Smooth muscle cell (in vitro differentiated cells): Measurements from ENCODE around the gene MTIF3. TPM values are rescaled to one million over a fixed set of nuclear protein-coding genes. Genes with fewer than 3 reads are reported as not detected.

Experiments
- DNase-seq: peaks from one replicate; lab custom pipeline; 2025; ENCODE audit not compliant: unreplicated experiment; lab: John Stamatoyannopoulos, UW
- H2AFZ ChIP-seq: fragments of 200-600 bp; sonication (generic); 2 replicates; pipeline ENCODE4 v1.6.0; 2016; ENCODE audit warnings: antibody characterized with exemption, low read depth, mild to moderate bottlenecking
- H3F3A ChIP-seq: fragments of 200-600 bp; sonication (generic); 2 replicates; pipeline ENCODE4 v1.6.0; 2017; ENCODE audit warnings: antibody characterized with exemption, low read depth
- H3K27ac ChIP-seq: fragments of 200-600 bp; sonication (generic); 2 replicates; pipeline ENCODE4 v1.5.1; 2016; ENCODE audit warnings: low read depth, mild to moderate bottlenecking
- H3K27me3 ChIP-seq: fragments of 200-600 bp; sonication (generic); 2 replicates; pipeline ENCODE4 v1.6.1; 2016; ENCODE audit warnings: low read depth, mild to moderate bottlenecking
- H3K36me3 ChIP-seq: fragments of 200-600 bp; sonication (generic); 2 replicates; pipeline ENCODE4 v1.5.1; 2016; ENCODE audit warnings: low read depth
- H3K4me1 ChIP-seq: fragments of 200-600 bp; sonication (generic); 2 replicates; pipeline ENCODE4 v1.5.1; 2016; ENCODE audit warnings: low read depth
- H3K4me2 ChIP-seq: fragments of 200-600 bp; sonication (generic); 2 replicates; pipeline ENCODE4 v1.6.0; 2016; ENCODE audit warnings: mild to moderate bottlenecking
- H3K4me3 ChIP-seq: fragments of 200-600 bp; sonication (generic); 2 replicates; pipeline ENCODE4 v1.5.1; 2016; ENCODE audit warnings: mild to moderate bottlenecking
- H3K79me2 ChIP-seq: fragments of 200-600 bp; sonication (generic); 2 replicates; pipeline ENCODE4 v1.6.0; 2016; ENCODE audit warnings: low read depth, mild to moderate bottlenecking
- H3K9ac ChIP-seq: fragments of 200-600 bp; sonication (generic); 2 replicates; pipeline ENCODE4 v1.6.0; 2016; ENCODE audit warnings: low read depth
- H3K9me3 ChIP-seq: fragments of 200-600 bp; sonication (generic); replicated peaks from 2 replicates; pipeline ENCODE4 v1.5.1; 2016; ENCODE audit warnings: low read depth
- H4K20me1 ChIP-seq: fragments of 200-600 bp; sonication (generic); 2 replicates; pipeline ENCODE4 v1.6.0; 2016; ENCODE audit warnings: low read depth
- WGBS: methylation state at CpG from one replicate; pipeline ENCODE4 v1.1.7; 2016; ENCODE audit warnings: low lambda C conversion rate; 5-methylcytosine and 5-hydroxymethylcytosine counted together
- polyA plus RNA-seq: library from polyadenylated mRNA; unstranded; fragments of >200 nt; fragmentation: Nextera tagmentation; extraction: Ambion mirVana; gene quantifications from 2 replicates; pipeline ENCODE4 v1.2.1, GENCODE V29; 2016
- total RNA-seq: library from RNA; depleted of rRNA; stranded (reverse); fragments of >200 nt; gene quantifications from 2 replicates; pipeline ENCODE4 v1.2.3, GENCODE V29; 2014
- TF ChIP-seq, protein P1 (sequence below): fragments of 200-600 bp; sonication (generic); IDR thresholded peaks from 2 replicates; pipeline ENCODE4 v1.5.1; 2017; ENCODE audit warnings: borderline replicate concordance, mild to moderate bottlenecking, antibody characterized with exemption; ENCODE audit not compliant: insufficient read depth, poor library complexity, severe bottlenecking

Gene MTIF3
- total and polyA plus RNA-seq, 2 experiments from 2014 or later: 57.0 to 60.5 TPM

DNA sequence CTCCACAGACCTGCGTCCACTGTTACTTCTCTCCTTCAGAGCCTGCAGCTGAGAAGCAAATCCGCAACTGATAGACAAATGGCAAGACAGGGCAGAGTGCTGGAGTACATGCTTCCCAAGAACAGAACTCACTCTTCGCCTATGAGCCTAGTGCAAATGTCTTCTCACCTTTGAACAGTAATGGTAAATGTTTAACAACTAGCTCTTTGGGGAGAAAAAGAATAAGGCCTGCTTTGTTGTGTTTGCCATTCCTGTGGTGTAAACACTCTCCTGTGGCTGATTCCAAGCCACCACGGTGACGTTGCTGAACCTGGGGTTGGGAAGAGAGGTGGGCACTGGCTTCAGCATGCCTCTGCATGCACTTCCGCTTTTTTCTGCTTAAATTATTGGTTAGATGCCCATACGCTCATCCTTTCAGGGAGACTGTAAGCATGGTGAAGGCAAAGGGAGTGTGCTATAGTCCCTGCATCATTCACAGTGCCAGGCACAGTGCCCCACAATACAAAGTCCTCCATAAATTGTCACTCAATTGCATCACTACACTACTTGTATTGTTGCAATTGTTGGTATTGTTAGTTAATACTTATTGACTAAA lies 54.0 kb downstream of the MTIF3 start:
- no peaks in the 10 kb centered on the region for H3K27me3 ChIP-seq
- H3K4me1 ChIP-seq: no peaks in the 10 kb centered on the region
- no peaks in the 10 kb centered on the region for H4K20me1 ChIP-seq
- H3K36me3 ChIP-seq: no peaks in the 10 kb centered on the region
- WGBS: 96% methylated on average over 7 of the region's 7 CpGs
- no peaks in the 10 kb centered on the region for H3K9me3 ChIP-seq
- no peaks in the 10 kb centered on the region for H3F3A ChIP-seq
- no peak overlapping the region for H3K27ac ChIP-seq
- H3K4me3 ChIP-seq: no peak overlapping the region
- TF ChIP-seq, protein P1, sequence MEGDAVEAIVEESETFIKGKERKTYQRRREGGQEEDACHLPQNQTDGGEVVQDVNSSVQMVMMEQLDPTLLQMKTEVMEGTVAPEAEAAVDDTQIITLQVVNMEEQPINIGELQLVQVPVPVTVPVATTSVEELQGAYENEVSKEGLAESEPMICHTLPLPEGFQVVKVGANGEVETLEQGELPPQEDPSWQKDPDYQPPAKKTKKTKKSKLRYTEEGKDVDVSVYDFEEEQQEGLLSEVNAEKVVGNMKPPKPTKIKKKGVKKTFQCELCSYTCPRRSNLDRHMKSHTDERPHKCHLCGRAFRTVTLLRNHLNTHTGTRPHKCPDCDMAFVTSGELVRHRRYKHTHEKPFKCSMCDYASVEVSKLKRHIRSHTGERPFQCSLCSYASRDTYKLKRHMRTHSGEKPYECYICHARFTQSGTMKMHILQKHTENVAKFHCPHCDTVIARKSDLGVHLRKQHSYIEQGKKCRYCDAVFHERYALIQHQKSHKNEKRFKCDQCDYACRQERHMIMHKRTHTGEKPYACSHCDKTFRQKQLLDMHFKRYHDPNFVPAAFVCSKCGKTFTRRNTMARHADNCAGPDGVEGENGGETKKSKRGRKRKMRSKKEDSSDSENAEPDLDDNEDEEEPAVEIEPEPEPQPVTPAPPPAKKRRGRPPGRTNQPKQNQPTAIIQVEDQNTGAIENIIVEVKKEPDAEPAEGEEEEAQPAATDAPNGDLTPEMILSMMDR: no peak
- no peak for DNase-seq
- H3K4me2 ChIP-seq: no peak overlapping the region
- no peak overlapping the region for H3K9ac ChIP-seq
- no peaks in the 10 kb centered on the region for H3K79me2 ChIP-seq
- no peak overlapping the region for H2AFZ ChIP-seq

DNA sequence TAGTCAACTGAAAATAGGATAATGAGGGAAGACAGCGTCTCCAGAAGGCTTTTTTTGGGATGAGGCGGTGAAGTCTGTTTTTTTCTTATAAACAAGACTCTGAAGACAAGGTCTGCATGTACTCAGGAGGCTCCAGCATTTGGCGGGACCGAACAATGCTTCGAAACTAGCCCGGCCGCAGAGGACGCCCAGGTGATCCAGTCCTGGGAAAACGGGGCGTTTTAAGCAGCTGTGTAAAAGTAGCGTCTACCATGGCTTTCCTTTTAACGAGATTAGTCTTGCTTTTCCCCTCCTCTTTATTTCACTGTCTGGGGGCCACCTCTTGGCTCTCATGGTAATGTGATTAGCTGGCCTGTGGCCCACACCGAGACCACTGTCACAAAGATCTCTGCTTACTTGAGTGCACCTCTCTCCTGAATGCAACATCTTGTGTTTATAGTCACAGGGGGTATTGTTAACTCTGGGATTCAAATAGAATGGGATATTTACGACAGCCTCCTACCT lies 55.3 kb downstream of the MTIF3 start:
- Histone ChIP-seq H3K4me3 (no peak overlapping the region), H2AFZ (no peak overlapping the region), H4K20me1 (no peaks in the 10 kb centered on the region), H3K9me3 (no peaks in the 10 kb centered on the region), H3K4me1 (no peaks in the 10 kb centered on the region), H3F3A (no peaks in the 10 kb centered on the region), H3K79me2 (no peaks in the 10 kb centered on the region), H3K4me2 (no peak overlapping the region), H3K9ac (no peak overlapping the region), H3K36me3 (no peaks in the 10 kb centered on the region), H3K27me3 (no peaks in the 10 kb centered on the region), H3K27ac (no peak overlapping the region)
- WGBS: 68% methylated on average over 14 of the region's 14 CpGs
- TF ChIP-seq, protein P1: no peak
- DNase-seq: no peak

DNA sequence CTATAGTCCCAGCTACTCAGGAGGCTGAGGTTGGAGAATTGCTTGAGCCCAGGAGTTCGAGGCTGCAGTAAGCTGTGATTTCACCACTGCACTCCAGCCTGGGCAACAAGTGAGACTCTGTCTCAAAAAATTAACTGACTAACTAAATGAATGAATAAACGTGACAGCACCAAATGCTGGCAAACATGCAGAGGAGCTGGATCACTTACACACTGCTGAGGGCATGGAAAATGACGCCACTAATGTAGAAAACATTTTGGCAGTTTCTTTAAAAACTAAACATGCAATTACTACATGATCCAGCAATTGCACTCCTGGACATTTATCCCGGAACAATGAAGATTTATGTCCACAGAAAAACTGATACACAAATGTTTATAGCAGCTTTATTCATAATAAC lies 57.3 kb downstream of the MTIF3 start:
- WGBS: 86% methylated on average over 4 of the region's 4 CpGs
- no peaks in the 10 kb centered on the region for H3F3A ChIP-seq
- no peak overlapping the region for H3K9ac ChIP-seq
- H2AFZ ChIP-seq: no peak overlapping the region
- H3K4me2 ChIP-seq: no peak overlapping the region
- TF ChIP-seq, protein P1: no peak
- no peaks in the 10 kb centered on the region for H4K20me1 ChIP-seq
- no peak for DNase-seq
- H3K4me1 ChIP-seq: no peaks in the 10 kb centered on the region
- H3K36me3 ChIP-seq: no peaks in the 10 kb centered on the region
- no peaks in the 10 kb centered on the region for H3K79me2 ChIP-seq
- no peaks in the 10 kb centered on the region for H3K9me3 ChIP-seq
- H3K4me3 ChIP-seq: no peak overlapping the region
- no peak overlapping the region for H3K27ac ChIP-seq
- H3K27me3 ChIP-seq: no peaks in the 10 kb centered on the region

DNA sequence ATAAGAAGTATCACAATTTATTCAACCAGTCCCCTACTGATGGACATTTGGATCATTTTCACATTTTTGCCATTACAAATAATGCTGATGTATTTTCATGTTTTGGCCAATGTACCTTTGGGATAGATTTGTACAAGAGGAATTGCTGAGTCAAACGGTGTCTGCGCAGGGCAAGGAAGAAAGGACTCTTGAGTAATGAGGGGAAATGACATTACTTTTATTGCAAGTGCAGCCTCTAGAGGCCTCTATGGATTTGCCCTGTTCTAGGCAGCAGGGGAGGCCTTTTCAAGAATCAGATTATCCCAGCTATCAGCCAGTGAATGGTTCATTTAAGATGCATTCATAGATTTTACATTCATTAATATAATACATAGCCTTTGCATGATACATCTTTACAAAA lies 58.9 kb downstream of the MTIF3 start:
- Histone ChIP-seq H3K9ac (no peak overlapping the region), H3K79me2 (no peaks in the 10 kb centered on the region), H3F3A (no peaks in the 10 kb centered on the region), H3K4me2 (no peak overlapping the region), H3K36me3 (no peaks in the 10 kb centered on the region), H2AFZ (no peak overlapping the region), H3K4me1 (no peaks in the 10 kb centered on the region), H4K20me1 (no peaks in the 10 kb centered on the region), H3K4me3 (no peak overlapping the region), H3K27ac (no peak overlapping the region), H3K9me3 (no peaks in the 10 kb centered on the region), H3K27me3 (no peaks in the 10 kb centered on the region)
- DNase-seq: no peak
- TF ChIP-seq, protein P1: no peak
- WGBS: 70% methylated on average over 2 of the region's 2 CpGs
